Sigmoid colon (tissue), 7 donors: ENCODE results near the gene INSRR. TPM values are rescaled to one million over a fixed set of nuclear protein-coding genes. Genes with fewer than 3 reads are reported as not detected.

Experiments used
- DNase-seq: peaks from one replicate; pipeline ENCODE4 v3.0.0-alpha.2; 2019
- H3K27ac ChIP-seq, 4 donors: fragments of 200-600 bp; sonication (generic); one replicate each; pipeline ENCODE4 v1.5.1; 2016 to 2019; ENCODE audit warnings: mild to moderate bottlenecking in 1 of 4
- H3K27me3 ChIP-seq, 3 donors: fragments of 200-600 bp; sonication (generic); one replicate each; pipeline ENCODE4 v1.5.1; 2019; ENCODE audit warnings: mild to moderate bottlenecking in 1 of 3
- H3K36me3 ChIP-seq, 4 donors: fragments of 200-600 bp; sonication (generic); one replicate each; pipeline ENCODE4 v1.5.1; 2016 to 2019
- H3K4me1 ChIP-seq, 4 donors: fragments of 200-600 bp; sonication (generic); one replicate each; pipeline ENCODE4 v1.5.1; 2017 to 2019
- H3K4me3 ChIP-seq, 4 donors: fragments of 200-600 bp; sonication (generic); one replicate each; pipeline ENCODE4 v1.5.1; 2017 to 2019; ENCODE audit warnings: mild to moderate bottlenecking in 2 of 4, moderate library complexity in 1 of 4
- H3K9me3 ChIP-seq, 4 donors: fragments of 200-600 bp in 3 of 4; sonication (generic) in 3 of 4; one replicate each; pipeline versions ENCODE4 v1.5.1 to v1.6.1; 2013 to 2019
- CTCF ChIP-seq, 4 experiments: fragments of 450-650 bp in 3 of 4; fragments of 200-600 bp in 1 of 4; IDR thresholded peaks; one replicate each; pipeline ENCODE4 v1.5.1; 2016 to 2019; ENCODE audit warnings: antibody characterized with exemption in 4 of 4, mild to moderate bottlenecking in 3 of 4, moderate library complexity in 2 of 4
- EP300 ChIP-seq, 4 donors: sonication (generic); formaldehyde crosslinking; IDR thresholded peaks; one replicate each; pipeline ENCODE4 v1.6.1; 2017; ENCODE audit warnings: antibody characterized with exemption in 4 of 4
- POLR2A ChIP-seq, 2 donors: fragments of 450-650 bp; IDR thresholded peaks; one replicate each; pipeline ENCODE4 v1.6.1; 2016; ENCODE audit warnings: antibody characterized with exemption in 2 of 2, mild to moderate bottlenecking in 2 of 2, moderate library complexity in 2 of 2
- POLR2AphosphoS5 ChIP-seq, 4 donors: sonication (generic); formaldehyde crosslinking; IDR thresholded peaks; one replicate each; pipeline ENCODE4 v1.6.1; 2017; ENCODE audit warnings: antibody characterized with exemption in 4 of 4
- WGBS, 2 donors: extraction: QIAGEN DNeasy Blood & Tissue Kit; methylation state at CpG; one replicate each; pipeline ENCODE4 v1.1.7; 2013; 5-methylcytosine and 5-hydroxymethylcytosine counted together
- intact Hi-C: fragments of 100-400 bp; cut with DNase I; formaldehyde crosslinking; loops from one replicate; pipeline ENCODE4 v1.15.1; 2023
- polyA plus RNA-seq, 3 donors: library from polyadenylated mRNA; stranded (reverse); fragments of 200-250 nt; gene quantifications; one replicate each; pipeline ENCODE4 v1.2.3, GENCODE V29; 2013
- total RNA-seq, 4 donors: library from RNA; depleted of rRNA; stranded (reverse); fragments of >200 nt; gene quantifications; one replicate each; pipeline ENCODE4 v1.1.0, GENCODE V29; 2016
- donor health status: healthy with polysubstance abuse.
- donor health status: Bipolar disorder and iron deficiency.
- donor health status: healthy.

INSRR gene
- total and polyA plus RNA-seq, 7 donors: 0.06 TPM; not detected in 6

GRCh38 chr1:156795787-156796186 is 63.1 kb downstream of the INSRR start:
- TF ChIP-seq CTCF (IDR thresholded peaks at IDR 0.05) (no peak), EP300 (IDR thresholded peaks at IDR 0.05) (no peak), POLR2AphosphoS5 (IDR thresholded peaks at IDR 0.05) (no peak), POLR2A (IDR thresholded peaks at IDR 0.05) (no peak)
- no peaks in the 10 kb centered on the region for H3K27me3 ChIP-seq
- H3K9me3 ChIP-seq: no peaks in the 10 kb centered on the region
- DNase-seq: no peak
- H3K4me1 ChIP-seq: no peaks in the 10 kb centered on the region
- H3K36me3 ChIP-seq: peaks cover 34 to 100% (median 75%) of the 10 kb centered on the region in 4 donors
- WGBS, 2 donors: 62 to 70% methylated on average over 7 of the region's 7 CpGs
- no peak overlapping the region for H3K27ac ChIP-seq
- H3K4me3 ChIP-seq: no peak overlapping the region
- intact Hi-C loops: no loop called here

DNA sequence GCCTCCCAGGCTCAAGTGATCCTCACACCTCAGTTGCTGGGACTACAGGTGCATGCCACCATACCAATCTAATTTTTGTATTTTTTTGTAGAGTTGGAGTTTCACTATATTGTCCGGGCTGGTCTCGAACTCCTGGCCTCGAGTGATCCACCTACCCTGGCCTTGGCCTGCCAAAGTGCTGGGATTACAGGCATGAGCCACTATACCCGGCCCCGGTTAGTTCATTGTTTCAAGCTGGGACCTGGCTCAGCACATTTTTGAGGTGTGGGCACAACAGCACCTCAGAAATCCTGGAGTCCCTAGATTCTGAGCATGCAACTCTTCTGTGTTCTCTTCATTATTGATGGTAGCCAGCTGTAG is 63.6 kb downstream of the INSRR start:
- no peaks in the 10 kb centered on the region for H3K4me1 ChIP-seq
- intact Hi-C loops: no loop called here
- no peak overlapping the region for H3K27ac ChIP-seq
- peaks cover 32 to 100% (median 70%) of the 10 kb centered on the region in 4 donors for H3K36me3 ChIP-seq
- WGBS, 2 donors: 93 to 95% methylated on average over 5 of the region's 5 CpGs
- no peak for TF ChIP-seq POLR2A (IDR thresholded peaks at IDR 0.05)
- TF ChIP-seq CTCF (IDR thresholded peaks at IDR 0.05): no peak
- TF ChIP-seq EP300 (IDR thresholded peaks at IDR 0.05): no peak
- no peak for TF ChIP-seq POLR2AphosphoS5 (IDR thresholded peaks at IDR 0.05)
- no peaks in the 10 kb centered on the region for H3K9me3 ChIP-seq
- DNase-seq: no peak
- H3K27me3 ChIP-seq: no peaks in the 10 kb centered on the region
- no peak overlapping the region for H3K4me3 ChIP-seq

DNA sequence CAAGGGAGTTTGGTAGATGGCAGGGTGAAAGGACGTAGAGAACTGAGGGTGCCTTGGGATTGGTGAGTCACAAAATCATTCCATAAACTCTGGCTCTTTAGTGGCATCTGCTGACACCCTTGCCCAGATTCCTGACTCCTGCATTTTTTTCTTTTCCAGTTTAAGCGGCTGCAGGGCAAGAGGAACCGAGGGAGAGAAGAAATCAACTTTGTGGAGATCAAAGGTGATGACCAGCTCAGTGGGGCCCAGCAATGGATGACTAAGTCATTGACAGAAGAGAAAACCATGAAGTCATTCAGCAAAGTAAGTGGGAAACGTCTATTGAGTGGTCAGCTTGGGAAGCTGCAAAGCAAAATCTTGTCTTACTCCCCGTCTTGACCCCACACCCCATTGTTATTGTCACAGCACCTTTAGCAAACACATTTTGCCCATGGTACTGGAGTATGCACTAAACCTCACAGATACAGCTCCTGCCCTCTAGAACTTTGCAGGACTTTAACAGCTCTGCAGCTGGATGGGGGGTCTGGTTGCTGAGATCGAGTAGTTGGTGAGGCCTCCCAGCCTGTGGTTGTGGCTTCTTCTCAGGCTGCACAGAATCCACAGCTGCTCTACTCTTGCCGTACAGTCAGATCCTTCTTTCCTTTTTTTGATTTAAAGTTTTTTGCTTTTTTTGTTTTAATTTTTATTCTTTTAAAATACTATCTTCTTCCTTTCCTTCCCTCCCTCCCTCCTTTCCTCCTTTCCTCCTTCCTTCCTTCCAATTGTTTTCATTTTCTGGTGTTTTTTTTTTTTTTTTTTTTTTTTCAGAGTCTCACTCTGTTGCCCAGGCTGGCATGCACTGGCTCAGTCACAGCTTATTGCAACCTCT is 64.2 kb downstream of the INSRR start:
- no peak for TF ChIP-seq POLR2A (IDR thresholded peaks at IDR 0.05)
- TF ChIP-seq EP300 (IDR thresholded peaks at IDR 0.05): no peak
- TF ChIP-seq CTCF (IDR thresholded peaks at IDR 0.05): no peak
- TF ChIP-seq POLR2AphosphoS5 (IDR thresholded peaks at IDR 0.05): no peak
- H3K4me3 ChIP-seq: no peak overlapping the region
- no peak overlapping the region for H3K27ac ChIP-seq
- no peaks in the 10 kb centered on the region for H3K4me1 ChIP-seq
- no peaks in the 10 kb centered on the region for H3K9me3 ChIP-seq
- peaks cover 32 to 99% (median 66%) of the 10 kb centered on the region in 4 donors for H3K36me3 ChIP-seq
- DNase-seq: no peak
- WGBS, 2 donors: 78 to 84% methylated on average over 7 of the region's 7 CpGs
- intact Hi-C loops: no loop called here
- no peaks in the 10 kb centered on the region for H3K27me3 ChIP-seq

Other genes with a start within 250 kb of the INSRR start
- gene HAPLN2, start 239.7 kb downstream of the INSRR start, total RNA-seq: 1 to 10 TPM in 1 of 4 donors, under 1 TPM in 1, not detected in 2; 0.71 to 1.2 TPM
- under 1 TPM in 1 of 3 donors, not detected in 2; 0.10 TPM for gene HAPLN2, start 239.7 kb downstream of the INSRR start, polyA plus RNA-seq
- 1 to 10 TPM in 3 of 4 donors, not detected in 1; 2.0 to 2.9 (median 2.3) TPM for gene BCAN, start 217.0 kb downstream of the INSRR start, total RNA-seq
- gene BCAN, start 217.0 kb downstream of the INSRR start, polyA plus RNA-seq: under 1 TPM in 1 of 3 donors, not detected in 2; 0.12 TPM
- 10 to 100 TPM in 2 of 4 donors, 1 to 10 TPM in 2; 7.1 to 21.0 (median 10.4) TPM for gene NES, start 181.7 kb downstream of the INSRR start, total RNA-seq
- gene NES, start 181.7 kb downstream of the INSRR start, polyA plus RNA-seq: 1 to 10 TPM in 2 of 3 donors, under 1 TPM in 1; 0.60 to 6.9 (median 1.8) TPM
- 1 to 10 TPM; 3.1 to 7.8 (median 5.4) TPM for gene CRABP2, start 153.5 kb downstream of the INSRR start, total RNA-seq
- gene CRABP2, start 153.5 kb downstream of the INSRR start, polyA plus RNA-seq: 1 to 10 TPM in 1 of 3 donors, not detected in 2; 4.9 TPM
- 10 to 100 TPM; 11.8 to 21.6 (median 13.7) TPM for gene METTL25B, start 130.6 kb downstream of the INSRR start, total RNA-seq
- 10 to 100 TPM; 19.0 to 33.1 (median 22.8) TPM for gene METTL25B, start 130.6 kb downstream of the INSRR start, polyA plus RNA-seq
- gene ISG20L2, start 130.4 kb downstream of the INSRR start, total RNA-seq: 10 to 100 TPM; 13.6 to 17.6 (median 16.7) TPM
- 10 to 100 TPM; 12.0 to 23.4 (median 17.1) TPM for gene ISG20L2, start 130.4 kb downstream of the INSRR start, polyA plus RNA-seq
- 10 to 100 TPM; 53.0 to 68.5 (median 59.7) TPM for gene MRPL24, start 118.0 kb downstream of the INSRR start, total RNA-seq
- gene MRPL24, start 118.0 kb downstream of the INSRR start, polyA plus RNA-seq: 10 to 100 TPM; 72.7 to 81.1 (median 81.0) TPM
- 100 to 1,000 TPM; 108 to 128 (median 116) TPM for gene HDGF, start 107.4 kb downstream of the INSRR start, total RNA-seq
- 100 to 1,000 TPM; 156 to 297 (median 202) TPM for gene HDGF, start 107.4 kb downstream of the INSRR start, polyA plus RNA-seq
- 10 to 100 TPM; 27.5 to 34.1 (median 32.4) TPM for gene PRCC, start 91.6 kb downstream of the INSRR start, total RNA-seq
- 10 to 100 TPM; 42.0 to 49.7 (median 48.3) TPM for gene PRCC, start 91.6 kb downstream of the INSRR start, polyA plus RNA-seq
- gene SH2D2A, start 42.3 kb downstream of the INSRR start, total RNA-seq: 1 to 10 TPM; 1.5 to 8.2 (median 4.3) TPM
- gene SH2D2A, start 42.3 kb downstream of the INSRR start, polyA plus RNA-seq: 1 to 10 TPM in 2 of 3 donors, under 1 TPM in 1; 0.69 to 7.9 (median 1.2) TPM
- 1 to 10 TPM; 1.5 to 4.9 (median 3.6) TPM for gene NTRK1, start 1.7 kb upstream of the INSRR start, total RNA-seq
- gene NTRK1, start 1.7 kb upstream of the INSRR start, polyA plus RNA-seq: under 1 TPM in 2 of 3 donors, not detected in 1; 0.42 to 0.60 TPM
- 1 to 10 TPM; 3.6 to 8.3 (median 5.6) TPM for gene PEAR1, start 34.6 kb upstream of the INSRR start, total RNA-seq
- 1 to 10 TPM in 1 of 3 donors, under 1 TPM in 2; under 0.01 to 3.8 (median 0.69) TPM for gene PEAR1, start 34.6 kb upstream of the INSRR start, polyA plus RNA-seq
- not detected for gene LRRC71, start 61.5 kb upstream of the INSRR start, total RNA-seq
- gene LRRC71, start 61.5 kb upstream of the INSRR start, polyA plus RNA-seq: under 1 TPM in 1 of 3 donors, not detected in 2; 0.07 TPM
- gene ARHGEF11, start 186.6 kb upstream of the INSRR start, total RNA-seq: 10 to 100 TPM; 27.5 to 46.8 (median 33.6) TPM
- gene ARHGEF11, start 186.6 kb upstream of the INSRR start, polyA plus RNA-seq: 10 to 100 TPM; 14.8 to 26.9 (median 16.8) TPM
- gene ETV3L, start 240.7 kb upstream of the INSRR start, total RNA-seq: not detected
- under 1 TPM in 1 of 3 donors, not detected in 2; 0.03 TPM for gene ETV3L, start 240.7 kb upstream of the INSRR start, polyA plus RNA-seq